ENCODE data around the gene IL10RB.
A peak's percentile ranks its signal among the peaks of the same experiment; 100 is the strongest.
"Not testable (repeated sequence)": the region's sequence is repeated elsewhere in the genome, so short reads cannot be mapped to it uniquely, and the experiment has no call there.

The IL10RB gene

DNA sequence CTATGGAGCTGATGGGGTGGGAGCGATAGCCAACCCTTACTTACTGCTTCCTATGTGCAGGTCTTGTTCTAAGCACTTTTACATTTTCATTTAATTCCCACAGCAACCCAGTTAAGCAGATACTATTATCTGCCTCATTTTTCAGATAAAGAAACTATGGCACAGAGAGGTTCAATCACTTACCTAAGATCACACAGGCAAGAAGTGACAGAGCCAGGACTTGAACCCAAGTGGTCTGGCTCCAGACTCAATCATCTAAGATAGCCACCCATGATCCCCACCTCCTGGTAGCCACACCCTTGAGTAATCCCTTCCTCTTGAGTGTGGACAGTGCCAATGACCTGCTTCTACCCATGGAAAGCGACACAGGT is 35.5 kb downstream of the IL10RB start:
- no peak for DNase-seq (ENCODE audit: low read depth, low spot score)

DNA sequence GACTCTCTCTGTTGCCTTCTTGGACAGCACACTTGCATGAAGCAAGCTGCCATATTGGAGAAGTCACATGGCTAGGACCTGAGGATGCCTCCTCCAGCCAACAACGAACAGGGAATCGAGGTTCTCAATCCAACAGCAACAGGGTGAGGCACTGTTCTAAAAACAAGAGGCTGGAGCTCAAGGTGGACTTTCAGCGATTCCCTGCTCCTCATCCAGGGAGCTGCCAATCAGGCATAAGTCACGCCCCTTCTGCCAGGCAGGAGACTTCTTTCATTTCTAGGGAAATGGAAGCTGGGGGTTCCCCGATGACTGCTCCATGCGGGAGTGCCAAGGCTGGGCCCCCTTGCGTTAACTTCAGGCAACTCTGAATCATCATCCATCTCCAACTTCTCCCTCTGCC is 35.9 kb downstream of the IL10RB start:
- no peak for DNase-seq (ENCODE audit: low read depth, low spot score)

DNA sequence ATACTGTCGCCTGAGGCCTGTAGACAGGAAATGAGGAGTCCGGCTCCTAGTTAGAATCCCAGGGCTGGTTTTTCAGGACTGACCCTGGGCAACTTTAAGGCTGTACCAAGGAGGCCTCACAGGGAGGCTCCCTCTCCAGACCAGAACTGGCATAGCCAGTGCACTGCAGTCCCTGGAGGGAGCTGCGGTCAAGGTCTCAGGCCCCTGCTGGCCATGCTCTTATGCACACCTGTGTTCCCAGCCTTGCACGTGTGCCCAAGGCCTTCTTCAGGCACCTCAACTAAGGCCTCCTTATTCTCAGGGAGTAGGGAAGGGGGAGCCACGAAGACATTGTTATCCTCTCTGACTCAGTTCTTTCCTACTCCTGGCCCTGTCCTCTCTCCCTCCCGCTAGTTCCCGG is 36.6 kb downstream of the IL10RB start:
- DNase-seq (ENCODE audit: low read depth, low spot score): no peak

DNA sequence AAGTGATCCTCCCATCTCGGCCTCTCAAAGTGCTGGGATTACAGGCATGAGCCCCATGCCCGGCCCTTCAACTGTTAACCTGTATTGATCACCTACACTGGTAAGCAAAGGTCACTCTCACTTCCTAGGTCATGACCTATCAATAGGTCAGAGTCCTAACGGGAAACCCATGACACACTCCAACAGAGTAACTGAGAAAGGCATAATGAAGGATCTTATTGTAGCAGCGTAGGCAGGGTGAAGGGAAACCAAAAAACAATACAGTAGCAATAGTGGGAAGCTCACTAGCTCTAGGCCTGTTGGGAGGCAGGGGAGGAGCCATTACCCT is 39.1 kb downstream of the IL10RB start:
- DNase-seq (ENCODE audit: low read depth, low spot score): no peak

DNA sequence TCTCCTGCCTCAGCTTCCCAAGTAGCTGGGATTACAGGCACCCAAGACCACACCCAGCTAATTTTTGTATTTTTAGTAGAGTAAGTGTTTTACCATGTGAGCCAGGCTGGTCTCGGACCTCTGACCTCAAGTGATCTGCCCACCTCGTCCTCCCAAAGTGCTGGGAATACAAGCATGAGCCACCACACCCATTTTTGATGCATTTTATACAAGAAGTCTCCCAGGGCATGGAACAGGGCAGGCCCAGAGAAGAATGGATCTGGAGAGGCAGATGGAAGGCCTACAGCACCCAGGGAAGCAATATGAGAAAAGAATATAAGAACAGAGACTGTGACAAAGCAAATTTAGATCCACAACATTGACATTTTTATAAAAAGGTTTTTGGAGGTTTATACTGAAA is 39.8 kb downstream of the IL10RB start:
- DNase-seq (ENCODE audit: low read depth, low spot score): no peak

DNA sequence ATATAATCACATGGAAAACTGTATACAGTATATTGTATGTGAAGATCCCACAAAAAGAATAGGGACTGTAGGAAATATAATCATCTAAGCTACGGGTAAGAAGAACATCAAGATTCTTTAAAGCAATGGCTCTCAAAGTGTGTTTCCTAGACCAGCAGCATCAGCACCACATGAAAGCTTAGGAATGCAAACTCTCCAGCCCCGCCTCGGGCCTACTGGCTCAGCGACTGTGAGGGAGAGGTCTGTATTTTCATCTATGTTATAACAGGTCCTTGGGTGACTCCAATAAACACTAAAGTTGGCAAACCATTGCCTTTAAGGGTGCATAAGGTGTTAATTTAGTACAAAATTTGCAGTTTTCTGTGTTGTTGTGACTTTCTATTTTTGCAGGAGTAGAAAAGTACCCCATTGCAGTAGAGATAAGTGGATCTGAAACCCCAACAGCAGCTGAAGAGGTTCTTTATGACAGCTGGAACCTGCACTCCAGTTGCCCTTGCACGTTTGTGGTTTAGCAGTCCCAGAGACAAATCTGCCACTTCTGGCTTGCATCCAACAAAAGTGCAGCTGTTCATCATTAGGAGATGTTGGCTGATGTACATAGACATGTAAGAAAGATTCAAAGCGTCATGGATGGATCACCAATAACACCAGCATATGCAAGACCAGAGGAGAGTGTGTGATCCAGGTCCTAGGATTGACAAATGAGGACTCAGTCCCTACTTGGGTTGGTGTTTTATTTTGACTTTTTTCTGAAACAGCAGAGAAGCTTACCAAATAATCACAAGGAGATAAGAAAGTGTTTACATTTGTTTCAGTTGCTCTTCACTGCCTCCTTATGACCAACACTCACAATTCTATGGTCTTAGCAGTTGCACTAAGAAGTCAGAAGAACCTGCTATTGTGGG is 42.7 kb downstream of the IL10RB start:
- peak; percentile 41 for DNase-seq (ENCODE audit: low read depth, low spot score)

DNA sequence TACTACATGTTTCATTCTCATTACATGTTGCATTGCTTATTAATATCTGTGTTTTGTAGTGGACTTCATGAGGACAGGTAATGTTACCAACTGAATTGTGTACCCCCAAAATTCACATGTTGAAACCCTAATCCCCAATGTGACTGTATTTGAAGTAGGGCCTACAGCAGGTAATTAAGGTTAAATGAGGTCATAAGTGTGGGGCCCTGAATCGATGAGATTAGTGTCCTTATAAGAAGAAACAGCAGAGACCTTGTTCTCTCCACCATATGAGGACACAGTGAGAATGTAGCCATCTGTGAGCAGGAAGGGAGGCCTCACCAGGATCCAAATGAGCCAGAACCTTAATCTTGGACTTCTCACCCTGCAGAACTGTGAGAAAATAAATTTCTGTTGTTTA is 43.6 kb downstream of the IL10RB start:
- no peak for DNase-seq (ENCODE audit: low read depth, low spot score)

DNA sequence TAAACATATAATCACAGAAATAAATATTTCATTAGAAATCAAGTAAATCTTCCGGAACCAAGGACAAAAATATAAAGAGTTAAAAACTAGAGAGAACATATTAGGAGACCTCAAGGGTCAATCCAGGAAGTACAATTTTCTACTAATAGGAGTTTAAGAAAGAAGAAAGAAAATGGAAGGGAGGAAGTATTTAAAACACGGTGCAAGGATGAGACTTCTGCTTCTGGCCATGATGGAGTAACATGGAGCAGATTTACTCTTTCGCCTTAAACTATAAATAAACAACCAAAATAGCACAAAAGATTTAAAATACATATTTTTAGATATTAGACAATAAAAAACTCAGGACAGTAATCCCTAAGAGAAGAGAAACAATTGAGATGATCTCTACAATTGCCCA is 46.0 kb downstream of the IL10RB start:
- no peak for DNase-seq (ENCODE audit: low read depth, low spot score)

DNA sequence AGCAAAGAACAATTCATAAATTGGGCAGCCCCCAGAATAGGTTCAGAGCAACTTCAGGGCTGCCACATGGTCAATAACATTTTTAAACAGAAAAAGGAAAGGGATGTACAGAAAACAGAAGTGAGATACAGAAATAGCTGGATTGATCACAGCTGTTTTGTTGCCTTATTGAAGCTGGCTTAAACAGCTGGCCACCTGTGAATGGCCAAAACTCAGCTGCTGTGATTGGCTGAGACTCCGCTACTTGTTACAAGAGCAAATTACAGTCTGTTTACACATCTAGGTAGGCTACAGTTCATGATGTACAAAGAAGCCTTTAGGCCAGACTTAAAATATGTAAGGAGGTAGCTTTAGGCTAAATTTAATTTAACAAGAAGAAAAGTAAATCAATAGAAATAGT is 47.0 kb downstream of the IL10RB start:
- DNase-seq (ENCODE audit: low read depth, low spot score): no peak

DNA sequence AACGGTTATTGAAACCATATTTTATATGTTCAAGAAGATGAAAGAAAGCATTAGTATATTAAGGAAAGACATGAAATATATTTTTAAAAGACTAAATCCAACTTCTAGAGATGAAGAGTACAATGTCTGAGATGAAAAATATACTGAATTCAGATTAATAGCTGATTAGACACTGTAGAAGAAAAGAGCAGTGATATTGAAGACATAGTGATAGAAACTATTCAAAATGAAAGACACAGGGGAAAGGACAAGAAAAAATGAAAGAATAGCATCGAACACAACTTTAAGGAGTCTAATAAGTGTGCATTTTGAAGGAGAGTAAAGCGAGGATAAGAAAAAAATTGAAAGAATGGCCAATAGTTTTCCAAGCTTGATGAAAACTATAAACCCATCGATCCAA is 47.4 kb downstream of the IL10RB start:
- no peak for DNase-seq (ENCODE audit: low read depth, low spot score)

DNA sequence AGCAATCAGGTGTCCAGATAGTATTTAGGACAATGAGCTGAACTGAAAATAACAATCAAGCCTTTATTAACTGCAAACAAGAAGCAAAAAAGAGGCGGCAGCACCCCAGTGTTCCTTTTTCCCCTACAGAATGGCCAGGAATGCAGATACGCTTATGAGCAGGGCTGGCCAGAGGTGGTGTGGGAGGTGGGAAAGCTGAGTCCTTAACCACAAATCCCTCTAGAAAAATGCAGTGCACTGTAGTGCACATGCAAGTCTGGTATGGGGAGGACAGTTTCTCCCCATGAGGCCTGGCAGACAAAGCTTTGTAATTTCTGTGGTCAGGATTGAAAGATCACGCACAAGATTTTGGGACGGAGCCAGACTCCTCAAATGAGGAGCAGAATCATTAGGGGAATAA is 47.9 kb downstream of the IL10RB start:
- no peak for DNase-seq (ENCODE audit: low read depth, low spot score)

DNA sequence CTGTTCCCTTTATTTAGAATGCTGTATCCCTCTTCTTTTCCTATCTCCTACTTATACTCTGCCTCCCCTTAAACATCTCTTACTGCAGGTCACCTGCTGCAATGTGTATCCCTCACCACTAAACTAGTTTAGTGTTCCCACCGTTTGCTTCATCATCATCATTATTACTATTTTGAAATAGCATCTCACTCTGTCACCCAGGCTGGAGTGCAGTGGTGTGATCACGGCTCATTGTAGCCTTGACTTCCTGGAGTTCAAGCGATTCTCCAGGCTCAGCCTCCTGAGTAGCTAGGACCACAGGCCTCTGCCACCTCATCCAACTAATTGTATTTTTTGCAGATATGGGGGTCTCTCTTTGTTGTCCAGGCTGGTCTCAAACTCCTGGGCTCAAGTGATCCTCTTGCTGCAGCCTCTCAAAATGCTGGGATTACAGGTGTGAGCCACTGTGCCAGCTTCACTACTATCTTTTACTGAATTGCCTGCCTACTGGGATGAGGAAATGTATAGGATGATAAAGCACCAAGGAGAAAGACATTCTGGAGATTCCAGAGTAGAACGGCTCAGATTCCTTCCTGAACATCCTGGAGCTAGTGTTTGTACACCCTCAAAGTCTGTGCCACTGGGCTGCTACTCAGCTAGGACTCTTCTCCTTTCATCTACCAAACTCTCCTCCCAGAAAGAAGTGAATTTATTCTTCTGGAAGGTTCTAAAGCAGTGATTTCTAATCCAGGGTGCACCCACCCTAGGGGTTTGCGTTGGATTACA is 50.0 kb downstream of the IL10RB start:
- DNase-seq (ENCODE audit: low read depth, low spot score): no peak

DNA sequence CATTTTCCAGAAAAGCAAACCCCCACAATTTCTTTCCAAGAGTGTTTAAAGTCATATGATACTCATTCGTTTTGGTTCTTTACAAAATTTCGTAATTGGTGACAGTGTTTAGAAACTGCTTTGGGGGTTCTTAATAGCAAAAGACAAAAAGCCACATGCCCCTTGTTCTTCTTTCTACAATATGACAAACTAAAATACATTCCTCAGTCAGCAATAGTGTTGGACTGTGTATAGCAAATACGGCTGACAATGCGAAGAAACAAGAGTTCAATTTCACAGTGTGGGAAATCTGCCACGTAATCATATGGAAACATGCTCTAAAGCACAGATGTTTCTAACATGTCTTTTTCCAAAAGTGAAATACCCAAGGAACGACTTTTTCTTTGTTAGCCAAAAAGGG is 51.0 kb downstream of the IL10RB start:
- DNase-seq (ENCODE audit: low read depth, low spot score): no peak

DNA sequence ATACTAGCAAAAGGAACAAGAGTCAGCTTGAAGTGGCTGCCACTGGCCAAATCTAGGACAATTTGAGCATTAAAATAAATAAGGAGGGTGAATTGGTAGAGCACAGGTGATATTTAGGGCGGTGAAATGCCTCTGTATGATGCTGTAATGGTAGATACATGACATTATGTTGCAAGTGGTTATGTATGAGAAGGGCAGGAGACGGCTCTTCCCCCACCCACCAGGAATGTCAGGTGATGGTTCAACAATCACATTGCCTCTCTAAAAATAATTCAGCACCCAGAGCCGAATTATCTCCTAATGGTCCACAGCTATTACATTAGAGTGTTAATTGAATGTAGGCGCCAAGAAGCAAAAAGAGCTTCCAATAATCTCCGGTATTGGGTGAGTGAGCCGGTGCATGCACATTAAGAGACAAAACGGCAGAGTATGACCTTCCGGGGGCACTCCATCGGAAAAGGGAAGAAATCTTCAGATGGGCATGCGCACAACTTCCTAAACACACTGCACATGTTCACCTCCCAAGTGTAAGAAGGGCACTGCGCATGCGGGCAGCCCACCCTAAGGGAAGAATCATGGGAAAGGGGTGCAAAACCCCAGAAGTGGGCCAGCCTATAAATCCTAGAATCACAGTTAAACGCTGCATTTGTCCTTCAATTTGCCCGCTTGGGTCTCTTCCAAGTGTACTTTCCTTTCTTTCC is 51.8 kb downstream of the IL10RB start:
- no peak for DNase-seq (ENCODE audit: low read depth, low spot score)

DNA sequence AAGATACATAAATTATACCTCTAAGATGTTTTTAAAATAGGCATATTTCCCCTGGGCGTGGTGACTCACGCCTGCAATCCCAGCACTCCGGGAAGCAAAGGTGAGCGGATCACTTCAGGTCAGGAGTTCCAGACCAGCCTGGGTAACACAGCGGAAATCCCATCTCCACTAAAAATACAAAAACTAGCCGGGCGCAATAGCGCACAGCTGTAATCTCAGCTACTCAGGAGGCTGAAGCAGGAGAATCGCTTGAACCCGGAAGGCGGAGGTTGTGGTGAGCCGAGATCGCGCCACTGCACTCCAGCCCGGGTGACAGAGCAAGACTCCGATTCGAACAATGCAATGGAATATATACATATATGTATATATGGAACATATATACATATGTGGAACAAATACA is 54.8 kb downstream of the IL10RB start:
- DNase-seq (ENCODE audit: low read depth, low spot score): not testable (repeated sequence)

DNA sequence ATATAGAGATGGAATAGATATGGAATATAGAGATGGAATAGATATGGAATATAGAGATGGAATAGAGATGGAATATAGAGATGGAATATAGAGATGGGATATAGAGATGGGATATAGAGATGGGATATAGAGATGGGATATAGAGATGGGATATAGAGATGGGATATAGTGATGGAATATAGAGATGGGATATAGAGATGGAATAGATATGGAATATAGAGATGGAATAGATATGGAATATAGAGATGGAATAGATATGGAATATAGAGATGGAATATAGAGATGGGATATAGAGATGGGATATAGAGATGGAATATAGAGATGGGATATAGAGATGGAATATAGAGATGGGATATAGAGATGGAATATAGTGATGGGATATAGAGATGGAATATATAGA is 57.4 kb downstream of the IL10RB start:
- not testable (repeated sequence) for DNase-seq (ENCODE audit: low read depth, low spot score)

DNA sequence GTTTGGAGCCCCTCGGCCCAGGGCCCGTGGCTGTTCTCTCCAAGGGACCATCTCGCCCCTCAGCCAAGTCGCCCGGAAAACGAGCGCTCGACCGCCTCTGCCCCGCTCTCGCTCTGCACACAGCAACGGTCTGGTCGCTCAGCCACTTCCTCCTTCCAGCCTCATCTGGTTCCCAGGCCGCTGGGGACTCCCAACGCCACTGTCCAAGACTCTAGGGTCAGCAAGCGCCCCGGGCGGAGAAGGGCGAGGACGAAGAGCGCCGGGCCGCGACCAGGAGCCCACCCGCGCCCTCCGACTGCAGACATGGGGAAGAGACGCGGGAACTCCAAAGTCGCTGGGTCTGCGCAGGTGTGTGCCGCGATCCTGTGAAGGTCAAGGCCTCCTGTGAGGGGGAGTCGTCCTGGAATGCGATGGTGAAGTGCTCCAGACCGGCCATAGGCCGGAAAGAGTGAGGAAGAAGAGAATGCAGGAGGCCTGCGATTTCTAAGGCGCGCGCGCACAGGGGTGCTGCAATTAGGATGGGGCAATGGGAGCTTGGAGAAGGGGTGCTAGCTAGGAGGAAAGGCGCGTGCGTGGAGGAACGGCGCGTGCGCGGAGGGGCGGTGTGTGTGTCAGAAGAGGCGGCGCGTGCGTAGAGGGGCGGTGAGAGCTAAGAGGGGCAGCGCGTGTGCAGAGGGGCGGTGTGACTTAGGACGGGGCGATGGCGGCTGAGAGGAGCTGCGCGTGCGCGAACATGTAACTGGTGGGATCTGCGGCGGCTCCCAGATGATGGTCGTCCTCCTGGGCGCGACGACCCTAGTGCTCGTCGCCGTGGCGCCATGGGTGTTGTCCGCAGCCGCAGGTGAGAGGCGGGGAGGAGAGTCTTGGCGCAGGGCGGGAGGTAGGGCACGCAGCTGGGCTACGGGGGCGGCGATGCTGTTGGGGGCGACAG is 58.4 kb downstream of the IL10RB start, which contains the start of gene IFNAR1:
IFNAR1 (plus strand) TSS at position 680 of the 931 bp plus-strand sequence; CDS start at position 766, 86 bp downstream.
- DNase-seq (ENCODE audit: low read depth, low spot score): peak; percentile 97

DNA sequence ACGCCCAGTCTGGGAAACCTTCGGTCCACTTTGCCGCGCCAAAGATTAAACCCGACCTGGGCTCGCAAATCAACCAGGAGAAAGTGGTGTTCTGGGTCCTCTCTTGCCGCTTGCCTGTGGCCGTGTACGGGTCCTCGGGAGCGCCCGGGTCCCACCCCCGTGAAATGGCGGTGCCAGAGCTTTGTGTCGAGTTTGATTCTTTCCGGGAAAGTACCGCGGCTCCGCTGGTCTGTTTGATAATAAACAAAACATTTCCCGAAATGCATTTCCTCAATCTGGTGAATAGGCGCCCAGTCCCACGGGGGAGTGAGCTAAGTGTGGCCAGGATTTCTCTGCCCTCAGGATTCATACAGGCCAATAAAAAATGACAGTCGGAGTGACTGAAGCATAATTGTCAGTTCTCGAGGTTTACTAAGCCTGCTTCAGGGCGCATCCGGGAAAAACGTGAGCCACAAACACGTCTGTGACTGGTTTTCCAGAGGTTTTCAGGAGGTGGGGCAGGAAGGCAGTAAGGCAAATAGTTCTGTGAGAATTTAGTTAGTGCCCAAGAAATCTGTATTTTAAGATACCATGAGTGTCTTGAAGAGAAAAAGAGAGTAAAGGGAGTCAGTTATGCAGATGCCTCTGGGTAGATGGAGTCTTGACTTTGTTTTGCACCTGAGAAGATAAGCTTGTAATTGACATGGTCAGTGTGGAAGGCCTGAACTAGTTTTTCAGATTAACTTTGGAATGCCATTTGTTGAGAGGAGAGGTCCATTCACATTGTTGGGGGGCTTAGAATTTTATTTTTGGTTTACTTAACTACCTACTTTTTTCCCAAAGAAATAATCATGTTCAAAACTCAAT is 59.3 kb downstream of the IL10RB start:
- no peak for DNase-seq (ENCODE audit: low read depth, low spot score)

DNA sequence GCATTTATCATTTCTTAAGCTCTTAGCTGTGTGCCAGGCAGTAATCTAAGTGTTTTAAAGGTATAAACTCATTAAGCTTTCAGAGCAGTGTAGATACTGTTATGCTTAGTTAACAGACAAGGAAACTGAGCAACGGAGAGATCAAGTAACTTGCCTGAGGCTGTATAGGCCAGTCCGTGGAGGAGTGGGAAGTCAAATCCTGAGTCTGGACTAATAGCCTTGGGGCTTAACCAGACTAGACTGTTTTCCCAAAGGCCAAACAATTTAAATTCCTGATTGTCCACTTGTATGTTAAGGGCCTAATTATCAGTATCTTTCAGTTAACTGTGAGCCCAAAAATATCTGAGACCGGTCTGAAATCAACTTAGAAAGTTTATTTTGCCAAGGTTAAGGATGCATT is 61.2 kb downstream of the IL10RB start:
- DNase-seq (ENCODE audit: low read depth, low spot score): no peak

DNA sequence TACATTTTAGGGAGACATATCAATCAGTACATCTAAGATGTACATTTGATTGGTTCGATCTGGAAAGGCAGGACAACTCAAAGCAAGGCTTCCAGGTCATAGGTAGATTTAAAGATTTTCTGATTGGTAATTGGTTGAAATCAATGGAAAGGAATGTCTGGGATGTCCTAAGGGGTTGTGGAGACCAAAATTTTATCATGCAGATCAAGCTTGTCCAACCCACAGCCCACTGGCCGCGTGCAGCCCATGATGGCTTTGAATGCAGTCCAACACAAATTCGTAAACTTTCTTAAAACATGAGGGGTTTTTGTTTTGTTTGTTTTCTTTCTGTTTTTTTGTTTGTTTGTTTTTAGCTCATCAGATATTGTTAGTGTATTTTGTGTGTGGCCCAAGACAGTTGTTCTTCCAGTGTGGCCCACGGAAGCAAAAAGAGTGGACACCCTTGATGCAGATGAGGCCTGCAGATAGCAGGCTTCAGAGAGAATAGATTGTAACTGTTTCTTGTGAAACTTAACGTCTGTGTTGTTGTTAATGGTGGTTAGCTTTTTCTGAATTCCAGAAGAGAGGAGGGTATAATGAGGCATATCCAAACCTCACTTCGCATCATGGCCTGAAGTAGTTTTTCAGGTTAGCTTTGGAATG is 61.7 kb downstream of the IL10RB start:
- DNase-seq (ENCODE audit: low read depth, low spot score): no peak
